RWPE1 (cell line): ENCODE measurements around the gene PABPC1L.

Experiments
- CTCF ChIA-PET: fragments of 350-600 bp; sonication (Branson Sonifier 250); formaldehyde crosslinking; extraction: SDS; loops from one replicate; lab custom pipeline; 2021; lab: Yijun Ruan, JAX
- POLR2A ChIA-PET: fragments of 400-600 bp; formaldehyde crosslinking; extraction: SDS; loops from one replicate; lab custom pipeline; 2020; ENCODE audit warnings: antibody characterized with exemption; ENCODE audit not compliant: low non-redundant PET; lab: Yijun Ruan, JAX
- DNase-seq: peaks from one replicate; pipeline ENCODE4 v3.0.0; 2012; ENCODE audit warnings: low spot score
- H3K27ac ChIP-seq: fragments of 450-650 bp; 2 replicates; pipeline ENCODE4 v1.5.1; 2017
- TF ChIP-seq, protein P1 (sequence below): fragments of 450-650 bp; conservative IDR thresholded peaks from 2 replicates; pipeline ENCODE4 v1.5.1; 2017; ENCODE audit warnings: low read depth, mild to moderate bottlenecking

Gene PABPC1L

DNA sequence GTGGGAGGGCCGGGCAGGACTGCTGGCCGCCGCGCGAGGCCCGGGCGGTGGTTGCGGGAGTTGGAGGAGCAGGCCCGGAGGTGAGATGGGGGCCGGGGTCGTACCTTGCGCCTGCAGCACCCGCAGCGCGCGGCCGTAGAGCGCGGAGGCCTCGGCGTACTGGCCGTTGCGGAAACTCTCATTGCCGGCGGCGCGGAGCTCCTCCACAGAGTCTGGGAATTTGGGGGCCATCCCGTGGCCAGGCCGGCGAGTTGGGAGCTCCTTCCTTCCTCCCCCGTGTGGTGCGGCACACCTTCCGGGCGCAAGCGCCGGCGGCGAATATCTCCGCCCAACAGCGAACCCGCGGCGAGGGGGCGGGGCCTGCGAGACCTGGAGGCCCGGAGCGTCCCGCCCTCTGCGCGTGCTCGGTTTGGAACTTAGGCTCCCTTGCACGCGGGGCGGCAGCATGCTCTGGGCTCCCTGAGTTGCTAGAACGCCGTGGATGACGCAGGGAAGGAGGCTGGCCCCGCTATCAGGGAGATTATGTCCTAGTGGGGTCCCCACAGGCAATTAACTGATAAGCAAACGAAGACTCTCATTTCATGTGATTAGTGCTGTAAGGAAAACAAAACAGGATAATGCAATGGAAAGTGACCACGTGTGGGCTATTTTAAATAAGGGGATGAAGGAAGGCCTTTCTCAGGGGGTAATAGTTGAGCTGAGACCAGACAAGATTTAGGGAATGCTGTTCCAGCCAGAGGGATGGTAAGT lies 50.4 kb downstream of the PABPC1L start, which contains the start of gene TOMM34:
Gene TOMM34 (minus strand): TSS at position 295 of the 750 bp plus-strand sequence. CDS start 64 bp downstream, at position 231.
- CTCF ChIA-PET, result interaction anchor here (0.6 to 1.5 kb wide), 5 partner anchors 16 to 895 kb away, joined by 3 to 4 read pairs (median 3); no protein-coding TSS in a partner anchor
- peak within 1 kb of the TSS; percentile 84 for H3K27ac ChIP-seq
- TF ChIP-seq, protein P1, sequence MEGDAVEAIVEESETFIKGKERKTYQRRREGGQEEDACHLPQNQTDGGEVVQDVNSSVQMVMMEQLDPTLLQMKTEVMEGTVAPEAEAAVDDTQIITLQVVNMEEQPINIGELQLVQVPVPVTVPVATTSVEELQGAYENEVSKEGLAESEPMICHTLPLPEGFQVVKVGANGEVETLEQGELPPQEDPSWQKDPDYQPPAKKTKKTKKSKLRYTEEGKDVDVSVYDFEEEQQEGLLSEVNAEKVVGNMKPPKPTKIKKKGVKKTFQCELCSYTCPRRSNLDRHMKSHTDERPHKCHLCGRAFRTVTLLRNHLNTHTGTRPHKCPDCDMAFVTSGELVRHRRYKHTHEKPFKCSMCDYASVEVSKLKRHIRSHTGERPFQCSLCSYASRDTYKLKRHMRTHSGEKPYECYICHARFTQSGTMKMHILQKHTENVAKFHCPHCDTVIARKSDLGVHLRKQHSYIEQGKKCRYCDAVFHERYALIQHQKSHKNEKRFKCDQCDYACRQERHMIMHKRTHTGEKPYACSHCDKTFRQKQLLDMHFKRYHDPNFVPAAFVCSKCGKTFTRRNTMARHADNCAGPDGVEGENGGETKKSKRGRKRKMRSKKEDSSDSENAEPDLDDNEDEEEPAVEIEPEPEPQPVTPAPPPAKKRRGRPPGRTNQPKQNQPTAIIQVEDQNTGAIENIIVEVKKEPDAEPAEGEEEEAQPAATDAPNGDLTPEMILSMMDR, result no peak
- POLR2A ChIA-PET, result interaction anchor here (0.7 to 2.3 kb wide), 2 partner anchors 9 to 11 kb away, joined by 3 to 7 read pairs; no protein-coding TSS in a partner anchor
- peak; percentile 99 for DNase-seq

DNA sequence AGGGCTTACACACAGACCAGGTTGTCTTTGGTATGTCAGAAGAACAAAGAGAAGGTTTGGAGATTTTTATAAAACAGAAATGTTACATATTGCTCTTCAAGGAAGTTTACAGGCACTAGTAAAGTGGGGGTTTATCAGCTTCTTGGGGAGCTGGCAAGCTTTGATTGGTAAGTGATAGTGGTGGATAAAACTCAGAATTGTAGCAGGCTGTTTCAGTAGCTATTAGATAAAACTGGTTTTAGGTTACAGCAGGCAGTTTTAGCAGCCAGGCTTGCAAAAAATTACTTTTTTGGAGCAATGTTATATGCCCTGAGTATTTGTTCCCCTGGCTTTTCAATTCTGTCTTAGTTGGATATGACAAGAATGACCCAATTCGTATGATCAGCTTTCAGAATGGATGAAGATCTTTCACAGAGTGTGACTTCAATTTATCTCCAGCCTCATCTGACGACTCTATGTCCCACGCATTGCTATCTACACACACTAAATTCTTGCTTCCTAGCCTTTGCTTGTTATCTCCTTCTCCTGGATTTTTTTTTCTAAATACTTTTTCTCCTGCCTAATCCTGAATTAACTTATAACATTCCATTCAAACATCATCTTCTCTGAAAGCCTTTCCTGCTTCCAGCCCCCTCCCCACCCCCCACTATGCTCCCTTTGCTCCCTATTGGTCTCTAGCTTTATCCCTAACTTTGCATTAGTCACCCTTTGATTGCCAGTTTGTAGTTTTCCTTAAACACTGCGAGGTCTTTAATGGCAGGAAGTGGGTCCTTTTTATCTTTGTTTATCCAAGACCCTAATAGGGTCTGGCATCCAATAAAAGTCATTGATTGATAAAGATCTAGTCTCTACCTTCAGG lies 51.4 kb downstream of the PABPC1L start:
- DNase-seq, result no peak
- H3K27ac ChIP-seq, result no peak overlapping the region
- ChIA-PET CTCF (no interaction called here), POLR2A (interaction anchor here (1.3 to 2.3 kb wide), 2 partner anchors 10 to 987 kb away, joined by 4 to 7 read pairs; no protein-coding TSS in a partner anchor)
- TF ChIP-seq, protein P1, result no peak

DNA sequence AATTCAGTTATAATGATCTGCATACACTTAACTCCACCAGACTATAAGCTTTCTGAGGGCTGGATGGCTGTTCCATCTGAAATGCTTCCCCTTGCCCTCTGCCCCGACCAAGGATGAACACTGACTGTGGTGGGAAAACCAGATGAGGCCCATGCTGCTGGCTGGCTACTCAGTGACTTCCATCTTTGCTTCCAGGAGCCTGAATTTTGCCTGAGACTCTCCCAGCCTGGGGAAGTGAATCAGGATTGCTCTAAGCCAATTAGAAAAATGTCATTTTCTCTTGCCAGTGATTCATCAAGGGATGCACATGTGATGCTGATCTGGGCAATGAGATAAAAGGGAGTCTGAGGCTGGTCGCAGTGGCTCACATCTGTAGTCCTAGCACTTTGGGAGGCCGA lies 52.0 kb downstream of the PABPC1L start:
- ChIA-PET POLR2A (interaction anchor here (0.7 to 1.3 kb wide), 2 partner anchors 51 to 987 kb away, joined by 4 to 10 read pairs; no protein-coding TSS in a partner anchor), CTCF (no interaction called here)
- DNase-seq, result peak; percentile 54
- TF ChIP-seq, protein P1, result no peak
- H3K27ac ChIP-seq, result no peak overlapping the region

DNA sequence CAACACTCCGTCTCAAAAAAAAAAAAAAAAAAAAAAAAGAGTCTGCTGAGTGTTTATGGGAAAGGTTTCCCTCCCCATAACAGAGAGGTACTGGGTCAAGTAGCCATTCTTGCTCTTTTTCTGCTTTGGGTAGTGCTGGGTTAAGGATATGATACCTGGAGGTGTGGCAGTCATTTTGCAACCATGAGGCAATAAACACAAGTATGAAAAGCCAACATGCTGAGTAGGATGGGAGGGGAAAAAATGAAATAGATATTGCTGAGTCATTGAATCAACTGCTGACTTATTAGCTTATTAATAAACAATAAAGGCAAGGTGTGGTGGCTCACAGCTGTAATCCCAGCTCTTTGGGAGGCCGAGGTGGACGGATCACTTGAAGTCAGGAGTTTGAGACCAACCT lies 52.6 kb downstream of the PABPC1L start:
- CTCF ChIA-PET, result no interaction called here
- peak overlapping the region; percentile 19; the same call in 1 of the 2 replicates for H3K27ac ChIP-seq
- TF ChIP-seq, protein P1, result no peak
- POLR2A ChIA-PET, result interaction anchor here (0.7 kb wide), 1 partner anchor 52 kb away, joined by 10 read pairs; no protein-coding TSS in a partner anchor
- DNase-seq, result peak; percentile 41

DNA sequence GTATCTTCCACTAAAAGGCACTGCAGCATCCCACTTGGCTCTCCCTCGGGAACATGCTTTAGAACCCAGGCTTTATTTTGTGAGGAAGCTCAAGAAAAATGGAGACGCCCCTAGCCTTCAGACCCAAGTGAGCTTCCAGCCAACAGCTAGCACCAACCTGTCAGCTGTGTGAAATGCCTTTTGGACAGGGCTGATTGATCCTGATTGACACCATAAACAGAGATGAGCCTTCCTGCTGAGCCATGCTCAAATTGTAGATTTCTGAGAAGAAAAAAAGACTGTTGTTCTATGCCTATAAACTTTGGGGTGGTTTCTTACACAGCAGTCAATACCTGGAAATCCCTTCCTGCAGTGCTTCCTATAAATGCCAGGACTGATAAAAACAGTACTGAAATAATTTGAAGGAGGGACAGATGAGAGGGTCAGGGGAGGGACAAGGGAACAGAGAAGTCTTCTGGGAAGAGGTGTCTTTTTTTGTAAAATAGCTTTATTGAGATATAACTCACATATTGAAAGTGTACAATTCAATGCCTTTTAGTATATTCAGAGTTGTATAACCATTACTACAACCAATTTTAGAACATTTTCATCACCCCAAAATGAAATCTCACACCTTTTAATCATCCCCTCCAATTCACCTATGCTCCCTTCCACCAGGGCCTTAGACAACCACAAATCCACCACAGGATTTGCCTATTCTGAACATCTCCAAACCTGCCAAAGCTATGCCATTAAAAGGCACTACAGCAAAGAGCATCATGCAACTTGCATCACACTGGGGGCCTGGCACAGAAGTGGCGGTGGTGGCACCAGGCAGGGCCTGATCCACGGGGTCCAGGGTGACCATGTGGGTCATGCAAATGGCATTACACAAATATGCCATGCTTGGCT lies 53.7 kb downstream of the PABPC1L start:
- no peak for DNase-seq
- H3K27ac ChIP-seq, result no peak overlapping the region; the same call in 1 of the 2 replicates
- TF ChIP-seq, protein P1, result no peak
- ChIA-PET CTCF (no interaction called here), POLR2A (no interaction called here)
